HCT116 (cell line): ENCODE data around the gene VAPA. TPM values are rescaled to one million over a fixed set of nuclear protein-coding genes. Genes with fewer than 3 reads are reported as not detected.

Experiments used
- ATAC-seq: fragments of 200-7000 bp; cut with Tn5 transposase; 2 replicates; pipeline ENCODE4 v1.9.1; 2020; ENCODE audit warnings: mild to moderate bottlenecking, moderate library complexity
- BruUV-seq: library from RNA; stranded (reverse); fragments of 400-500 nt; replicated peaks from 2 replicates; lab custom pipeline; 2021; lab: Mats Ljungman, UMichigan
- CTCF ChIA-PET: fragments of 300-600 bp; sonication (Branson Sonifier 250); formaldehyde crosslinking; loops from one replicate; lab custom pipeline; 2021; ENCODE audit warnings: antibody characterized with exemption; lab: Charles Lee
- POLR2A ChIA-PET: fragments of 300-600, 350-600 bp; sonication (Branson Sonifier 250); formaldehyde crosslinking; loops from one replicate; lab custom pipeline; 2021; ENCODE audit warnings: antibody characterized with exemption; lab: Charles Lee
- RAD21 ChIA-PET, 2 experiments: fragments of 300-600 bp; sonication (Branson Sonifier 250); formaldehyde crosslinking; loops; one replicate each; lab custom pipeline; 2023; ENCODE audit warnings: low total read pairs in 2 of 2; ENCODE audit not compliant: uncharacterized antibody in 2 of 2, unreplicated experiment in 2 of 2, low non-redundant PET in 1 of 2; lab: Charles Lee
- DNase-seq: peaks from one replicate; pipeline ENCODE4 v3.0.0-alpha.2; 2010; ENCODE audit warnings: low read depth, low spot score
- H2AFZ ChIP-seq: fragments of 200-600 bp; shearing (Covaris generic), sonication (generic); 2 replicates; pipeline ENCODE4 v1.6.1; 2017; ENCODE audit warnings: low read depth, mixed run types, mixed read lengths, antibody characterized with exemption, low read length; ENCODE audit not compliant: poor library complexity, severe bottlenecking
- H3K27ac ChIP-seq: 2 replicates; pipeline ENCODE4 v1.5.1; 2012; ENCODE audit warnings: low read depth, low read length
- H3K27me3 ChIP-seq: fragments of 200-600 bp; sonication (generic); 2 replicates; pipeline ENCODE4 v1.6.1; 2016; ENCODE audit warnings: mixed run types, low read length, mixed read lengths; ENCODE audit not compliant: insufficient read depth
- H3K36me3 ChIP-seq, 2 experiments: fragments of 200-500 bp in 1 of 2; fragments of 200-600 bp in 1 of 2; sonication (Bioruptor generic) in 1 of 2; sonication (generic) in 1 of 2; 2 replicates each; pipeline versions ENCODE4 v1.5.1 to v1.6.1; 2014 to 2016; ENCODE audit warnings: low read length in 2 of 2, inconsistent platforms in 1 of 2, mixed read lengths in 1 of 2, mixed run types in 1 of 2; ENCODE audit not compliant: insufficient read depth in 2 of 2, control insufficient read depth in 1 of 2
- H3K4me1 ChIP-seq, 2 experiments: fragments of 200-600 bp in 1 of 2; sonication (generic) in 1 of 2; 2 replicates each; pipeline versions ENCODE4 v1.5.1 to v1.6.1; 2012 to 2017; ENCODE audit warnings: low read length in 2 of 2, inconsistent platforms in 1 of 2, mild to moderate bottlenecking in 1 of 2, mixed read lengths in 1 of 2, mixed run types in 1 of 2, moderate library complexity in 1 of 2; ENCODE audit not compliant: insufficient read depth in 2 of 2, control insufficient read depth in 1 of 2
- H3K4me2 ChIP-seq: fragments of 200-600 bp; sonication (generic); 2 replicates; pipeline ENCODE4 v1.6.1; 2017; ENCODE audit warnings: mixed run types, low read length, mixed read lengths
- H3K4me3 ChIP-seq, 2 experiments: fragments of 200-600 bp in 1 of 2; sonication (generic) in 1 of 2; replicated peaks in 1 of 2; 2 replicates each; pipeline ENCODE4 v1.5.1; 2011 to 2016; ENCODE audit warnings: low read length in 2 of 2, control low read depth in 1 of 2, low read depth in 1 of 2, mild to moderate bottlenecking in 1 of 2, mixed read lengths in 1 of 2, mixed run types in 1 of 2
- H3K79me2 ChIP-seq: fragments of 200-600 bp; sonication (generic); 2 replicates; pipeline ENCODE4 v1.6.1; 2017; ENCODE audit warnings: mild to moderate bottlenecking, mixed run types, low read length, moderate library complexity, mixed read lengths; ENCODE audit not compliant: insufficient read depth
- H3K9ac ChIP-seq: fragments of 200-600 bp; sonication (generic); 2 replicates; pipeline ENCODE4 v1.6.1; 2016; ENCODE audit warnings: low read length, mixed read lengths
- H3K9me2 ChIP-seq: fragments of 200-600 bp; sonication (generic), shearing (Covaris generic); 2 replicates; pipeline ENCODE4 v1.6.1; 2017; ENCODE audit warnings: mixed run types, mild to moderate bottlenecking, moderate library complexity; ENCODE audit not compliant: insufficient read depth
- H3K9me3 ChIP-seq, 2 experiments: fragments of 200-500 bp in 1 of 2; fragments of 200-600 bp in 1 of 2; sonication (Bioruptor generic) in 1 of 2; sonication (generic) in 1 of 2; 2 replicates each; pipeline ENCODE4 v1.6.1; 2014 to 2017; ENCODE audit warnings: low read length in 2 of 2, mixed read lengths in 2 of 2, inconsistent platforms in 1 of 2, low read depth in 1 of 2, mild to moderate bottlenecking in 1 of 2, mixed run types in 1 of 2, moderate library complexity in 1 of 2; ENCODE audit not compliant: control insufficient read depth in 1 of 2, insufficient read depth in 1 of 2
- H4K20me1 ChIP-seq: fragments of 200-600 bp; sonication (generic), shearing (Covaris generic); 2 replicates; pipeline ENCODE4 v1.6.1; 2017; ENCODE audit warnings: mixed run types, mild to moderate bottlenecking, moderate library complexity; ENCODE audit not compliant: insufficient read depth
- CEBPB ChIP-seq: IDR thresholded peaks from 2 replicates; pipeline ENCODE4 v1.6.1; 2012; ENCODE audit warnings: low read depth
- FOSL1 ChIP-seq: IDR thresholded peaks from 2 replicates; pipeline ENCODE4 v1.6.1; 2012; ENCODE audit warnings: low read depth
- POLR2A ChIP-seq: IDR thresholded peaks from 2 replicates; pipeline ENCODE4 v1.7.0; 2011; ENCODE audit warnings: borderline replicate concordance; ENCODE audit not compliant: insufficient read depth, insufficient read length; ENCODE audit errors: extremely low read depth
- SIN3A ChIP-seq: IDR thresholded peaks from 2 replicates; pipeline ENCODE4 v1.6.1; 2012; ENCODE audit warnings: low read depth
- SP1 ChIP-seq: IDR thresholded peaks from 2 replicates; pipeline ENCODE4 v1.6.1; 2012; ENCODE audit warnings: low read depth
- ZFX ChIP-seq: fragments of 450-650 bp; IDR thresholded peaks from 2 replicates; pipeline ENCODE4 v1.6.1; 2017
- intact Hi-C: fragments of 100-400 bp; cut with micrococcal nuclease; formaldehyde crosslinking; loops from 2 replicates; pipeline ENCODE4 v1.10.0; 2022
- total RNA-seq: library from RNA; stranded (reverse); gene quantifications from one replicate; pipeline ENCODE4 v1.2.1, GENCODE V29; 2021; ENCODE audit not compliant: unreplicated experiment
- TF ChIP-seq, protein P1 (sequence below): IDR thresholded peaks from 2 replicates; pipeline ENCODE4 v1.6.1; 2011; ENCODE audit warnings: mild to moderate bottlenecking, low read length, moderate library complexity; ENCODE audit not compliant: insufficient replicate concordance; ENCODE audit errors: extremely low read depth
- TF ChIP-seq, protein P2 (sequence below): IDR thresholded peaks from 2 replicates; pipeline ENCODE4 v1.6.1; 2012

VAPA gene
- total RNA-seq, 1 experiment from 2014 or later: 295 TPM

DNA sequence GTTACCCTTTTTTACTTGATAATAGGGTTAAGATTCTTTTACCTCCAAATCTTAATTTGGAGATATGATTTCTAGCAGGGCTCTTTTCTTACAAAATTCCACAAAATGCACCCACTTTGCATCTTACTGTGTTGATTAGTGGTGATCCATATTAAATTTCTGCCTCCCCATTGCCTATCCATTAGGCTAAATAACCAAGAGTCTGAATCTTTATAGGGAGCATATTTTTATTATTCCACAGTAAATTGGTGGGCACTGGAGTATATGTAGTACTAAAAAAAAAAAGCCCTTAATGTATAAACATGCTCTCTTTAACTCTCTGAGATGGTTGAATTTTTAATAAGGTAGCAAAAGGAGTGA lies 36.2 kb upstream of the VAPA start:
- H3K27ac ChIP-seq: peak overlapping the region; percentile 62

DNA sequence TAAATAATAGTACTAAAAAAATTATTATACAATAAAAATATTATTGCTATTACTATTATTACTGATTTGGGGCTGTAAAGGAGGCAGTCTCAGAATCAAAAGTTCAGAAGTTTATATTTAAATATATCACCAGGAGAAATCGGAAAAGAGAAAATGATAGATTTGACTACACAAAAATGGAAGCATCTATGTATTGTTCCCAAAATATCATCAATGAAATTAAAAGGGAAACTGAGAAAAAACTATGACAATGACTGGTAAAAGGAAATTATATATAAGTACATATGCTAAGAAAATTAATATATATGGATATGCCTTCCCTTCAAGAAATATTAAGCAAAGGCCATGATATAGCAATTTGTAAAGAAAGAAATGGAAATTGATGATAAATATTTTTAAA lies 35.7 kb upstream of the VAPA start:
- ChIA-PET POLR2A (no interaction called here), RAD21 (no interaction called here), CTCF (no interaction called here)
- H4K20me1 ChIP-seq: no peaks in the 10 kb centered on the region
- H3K9me2 ChIP-seq: no peaks in the 10 kb centered on the region
- no peaks in the 10 kb centered on the region for H3K9me3 ChIP-seq
- H2AFZ ChIP-seq: no peak overlapping the region
- no TSS peak for BruUV-seq
- H3K4me1 ChIP-seq: peaks cover 17 to 41% of the 10 kb centered on the region in 2 experiments
- H3K9ac ChIP-seq: no peak overlapping the region
- H3K79me2 ChIP-seq: no peaks in the 10 kb centered on the region
- no peak for ATAC-seq
- DNase-seq: no peak
- intact Hi-C loops: no loop called here
- H3K36me3 ChIP-seq: no peaks in the 10 kb centered on the region
- peak overlapping the region; percentile 62; the same call in 1 of the 2 replicates for H3K27ac ChIP-seq
- no peaks in the 10 kb centered on the region for H3K27me3 ChIP-seq
- peak overlapping the region; percentile 78; the same call in 1 of the 2 replicates for H3K4me2 ChIP-seq
- H3K4me3 ChIP-seq: no peak overlapping the region
- TF ChIP-seq POLR2A: no peak
- no peak for TF ChIP-seq FOSL1
- TF ChIP-seq, protein P1, sequence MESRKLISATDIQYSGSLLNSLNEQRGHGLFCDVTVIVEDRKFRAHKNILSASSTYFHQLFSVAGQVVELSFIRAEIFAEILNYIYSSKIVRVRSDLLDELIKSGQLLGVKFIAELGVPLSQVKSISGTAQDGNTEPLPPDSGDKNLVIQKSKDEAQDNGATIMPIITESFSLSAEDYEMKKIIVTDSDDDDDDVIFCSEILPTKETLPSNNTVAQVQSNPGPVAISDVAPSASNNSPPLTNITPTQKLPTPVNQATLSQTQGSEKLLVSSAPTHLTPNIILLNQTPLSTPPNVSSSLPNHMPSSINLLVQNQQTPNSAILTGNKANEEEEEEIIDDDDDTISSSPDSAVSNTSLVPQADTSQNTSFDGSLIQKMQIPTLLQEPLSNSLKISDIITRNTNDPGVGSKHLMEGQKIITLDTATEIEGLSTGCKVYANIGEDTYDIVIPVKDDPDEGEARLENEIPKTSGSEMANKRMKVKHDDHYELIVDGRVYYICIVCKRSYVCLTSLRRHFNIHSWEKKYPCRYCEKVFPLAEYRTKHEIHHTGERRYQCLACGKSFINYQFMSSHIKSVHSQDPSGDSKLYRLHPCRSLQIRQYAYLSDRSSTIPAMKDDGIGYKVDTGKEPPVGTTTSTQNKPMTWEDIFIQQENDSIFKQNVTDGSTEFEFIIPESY: no peak
- TF ChIP-seq ZFX: no peak
- TF ChIP-seq SIN3A: no peak

More for the DNA sequence above, 36.2 kb upstream of the VAPA start:
- peaks cover 17 to 45% of the 10 kb centered on the region in 2 experiments for H3K4me1 ChIP-seq
- H4K20me1 ChIP-seq: no peaks in the 10 kb centered on the region
- H3K4me2 ChIP-seq: peak overlapping the region; percentile 78
- no peaks in the 10 kb centered on the region for H3K27me3 ChIP-seq
- intact Hi-C loops: no loop called here
- H3K9me2 ChIP-seq: no peaks in the 10 kb centered on the region
- ChIA-PET CTCF (no interaction called here), POLR2A (interaction anchor here (0.6 to 1.3 kb wide), 2 partner anchors 9 to 36 kb away, joined by 3 to 5 read pairs; partner anchors contain the start of genes TXNDC2 and VAPA), RAD21 (no interaction called here)
- TF ChIP-seq CEBPB (no peak), SP1 (no peak)
- TF ChIP-seq, protein P2, sequence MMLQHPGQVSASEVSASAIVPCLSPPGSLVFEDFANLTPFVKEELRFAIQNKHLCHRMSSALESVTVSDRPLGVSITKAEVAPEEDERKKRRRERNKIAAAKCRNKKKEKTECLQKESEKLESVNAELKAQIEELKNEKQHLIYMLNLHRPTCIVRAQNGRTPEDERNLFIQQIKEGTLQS: no peak
- BruUV-seq: TSS peak; percentile 84
- H2AFZ ChIP-seq: peak overlapping the region; percentile 96
- H3K9ac ChIP-seq: peak overlapping the region; percentile 55
- 0 out of 2 replicates have a peak, but pooled peaks have one; percentile 3 for ATAC-seq
- H3K9me3 ChIP-seq: no peaks in the 10 kb centered on the region
- H3K4me3 ChIP-seq: peak overlapping the region; percentile 21 to 44
- no peaks in the 10 kb centered on the region for H3K79me2 ChIP-seq
- H3K36me3 ChIP-seq: no peaks in the 10 kb centered on the region
- no peak for DNase-seq
